ENCODE data around the gene TNFRSF4.

TNFRSF4 gene

DNA sequence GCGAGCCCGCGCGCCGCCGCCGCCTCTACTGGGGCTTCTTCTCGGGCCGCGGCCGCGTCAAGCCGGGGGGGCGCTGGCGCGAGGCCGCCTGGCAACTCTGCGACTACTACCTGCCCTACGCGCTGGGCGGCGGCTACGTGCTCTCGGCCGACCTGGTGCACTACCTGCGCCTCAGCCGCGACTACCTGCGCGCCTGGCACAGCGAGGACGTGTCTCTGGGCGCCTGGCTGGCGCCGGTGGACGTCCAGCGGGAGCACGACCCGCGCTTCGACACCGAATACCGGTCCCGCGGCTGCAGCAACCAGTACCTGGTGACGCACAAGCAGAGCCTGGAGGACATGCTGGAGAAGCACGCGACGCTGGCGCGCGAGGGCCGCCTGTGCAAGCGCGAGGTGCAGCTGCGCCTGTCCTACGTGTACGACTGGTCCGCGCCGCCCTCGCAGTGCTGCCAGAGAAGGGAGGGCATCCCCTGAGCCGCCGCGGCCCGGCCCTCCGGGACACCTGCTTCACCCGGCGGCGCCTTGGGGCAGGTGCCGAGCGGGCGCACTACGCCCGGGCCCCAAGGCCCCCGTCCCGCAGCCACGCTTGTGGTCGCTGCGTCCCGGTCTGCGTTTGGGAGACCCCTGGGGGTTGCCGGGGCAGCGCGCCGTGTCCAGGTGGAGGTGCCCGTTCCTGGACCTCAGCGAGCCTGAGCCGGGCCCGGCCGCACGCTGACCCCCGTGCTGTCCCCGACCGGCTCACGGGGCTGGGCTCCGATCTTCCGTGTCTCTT, 19.0 kb upstream of the TNFRSF4 start:
- DNase-seq (ENCODE audit: low read depth), result no peak

DNA sequence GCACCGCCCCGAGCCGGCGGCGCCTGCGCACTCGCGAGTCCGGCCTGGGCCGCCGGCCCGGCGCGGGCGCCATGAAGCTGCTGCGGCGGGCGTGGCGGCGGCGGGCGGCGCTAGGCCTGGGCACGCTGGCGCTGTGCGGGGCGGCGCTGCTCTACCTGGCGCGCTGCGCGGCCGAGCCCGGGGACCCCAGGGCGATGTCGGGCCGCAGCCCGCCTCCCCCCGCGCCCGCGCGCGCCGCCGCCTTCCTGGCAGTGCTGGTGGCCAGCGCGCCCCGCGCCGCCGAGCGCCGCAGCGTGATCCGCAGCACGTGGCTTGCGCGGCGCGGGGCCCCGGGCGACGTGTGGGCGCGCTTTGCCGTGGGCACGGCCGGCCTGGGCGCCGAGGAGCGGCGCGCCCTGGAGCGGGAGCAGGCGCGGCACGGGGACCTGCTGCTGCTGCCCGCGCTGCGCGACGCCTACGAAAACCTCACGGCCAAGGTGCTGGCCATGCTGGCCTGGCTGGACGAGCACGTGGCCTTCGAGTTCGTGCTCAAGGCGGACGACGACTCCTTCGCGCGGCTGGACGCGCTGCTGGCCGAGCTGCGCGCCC, 18.3 kb upstream of the TNFRSF4 start, which contains the start of gene B3GALT6:
Gene B3GALT6 (plus strand): TSS at position 30 of the 588 bp plus-strand sequence. CDS start 42 bp downstream, at position 72.
- DNase-seq (ENCODE audit: low read depth), result no peak

DNA sequence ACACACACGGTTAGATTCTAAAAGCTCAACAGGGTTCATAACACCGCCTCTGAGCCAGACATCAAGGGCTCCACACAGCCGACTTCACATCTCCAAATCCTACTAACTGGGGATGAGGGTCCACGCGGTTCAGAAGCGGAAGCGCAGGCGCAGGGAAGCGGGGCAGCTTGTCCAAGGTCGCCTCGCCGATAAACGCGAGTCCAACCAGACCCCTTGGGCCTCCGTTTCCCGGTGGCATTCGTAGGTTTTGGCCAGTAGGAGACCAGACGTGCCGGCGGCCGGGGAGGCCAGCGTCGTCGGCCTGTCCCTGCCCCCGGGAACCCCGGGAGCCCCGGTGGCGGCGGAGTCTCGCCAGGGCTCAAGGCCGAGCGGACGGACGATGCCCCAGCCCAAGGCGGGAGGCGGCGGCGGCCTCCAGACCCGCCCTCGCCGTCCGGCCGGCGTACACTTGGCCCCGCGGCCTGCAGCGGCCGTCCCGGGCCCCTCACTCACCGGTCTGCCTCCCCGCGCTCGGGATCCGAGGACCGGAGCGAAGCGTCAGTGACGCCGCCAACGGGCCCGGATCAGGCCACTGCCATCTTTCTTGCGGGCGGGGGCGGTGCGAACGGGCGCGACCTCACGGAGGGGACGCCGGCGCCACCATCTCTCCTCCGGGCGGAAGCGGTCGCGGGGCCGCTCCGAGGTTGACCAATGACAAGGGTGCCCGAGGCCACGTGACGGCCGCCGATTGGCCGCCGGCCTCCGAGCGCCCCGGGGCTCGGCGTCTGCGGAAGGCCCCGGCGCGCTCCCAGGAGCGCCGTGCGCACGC, 17.7 kb upstream of the TNFRSF4 start, which contains the start of gene SDF4:
Gene SDF4 (minus strand): TSS at position 602 of the 808 bp plus-strand sequence. CDS start 3,229 bp downstream, outside the sequence.
- peak; percentile 93 for DNase-seq (ENCODE audit: low read depth)

DNA sequence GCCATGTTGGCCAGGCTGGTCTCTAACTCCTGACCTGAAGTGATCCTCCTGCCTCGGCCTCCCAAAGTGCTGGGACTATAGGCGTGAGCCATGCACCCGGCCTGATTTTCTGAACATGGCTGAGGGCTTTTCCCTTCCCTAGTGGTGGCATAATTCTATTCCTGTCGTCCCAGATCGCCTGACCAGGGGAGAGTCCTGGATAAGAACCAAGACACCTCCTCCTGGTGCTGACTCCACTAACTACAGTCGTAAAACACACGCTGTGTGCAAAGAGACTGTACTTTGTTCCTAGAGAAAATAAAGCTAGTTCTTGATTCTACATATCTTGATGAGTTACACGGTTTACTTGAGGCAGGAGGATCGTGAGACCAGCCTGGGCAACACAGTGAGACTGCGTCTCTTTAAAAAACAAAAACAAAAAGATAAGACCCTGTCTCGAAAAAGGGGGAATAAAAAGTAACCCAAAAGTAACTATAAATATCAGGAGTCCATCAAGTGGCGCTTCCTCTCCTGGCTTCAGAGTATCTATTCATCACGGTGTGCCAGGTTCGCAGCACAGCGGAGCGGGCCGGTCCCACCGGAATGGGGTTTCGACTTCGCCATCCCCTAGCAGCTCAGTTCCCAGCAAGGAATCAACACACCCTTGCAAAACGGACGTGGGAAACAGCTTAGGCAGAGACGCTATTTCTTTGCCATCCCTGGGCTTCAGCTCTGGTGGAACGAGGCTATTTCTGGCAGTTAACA, 16.9 kb upstream of the TNFRSF4 start:
- DNase-seq (ENCODE audit: low read depth), result peak; percentile 69

DNA sequence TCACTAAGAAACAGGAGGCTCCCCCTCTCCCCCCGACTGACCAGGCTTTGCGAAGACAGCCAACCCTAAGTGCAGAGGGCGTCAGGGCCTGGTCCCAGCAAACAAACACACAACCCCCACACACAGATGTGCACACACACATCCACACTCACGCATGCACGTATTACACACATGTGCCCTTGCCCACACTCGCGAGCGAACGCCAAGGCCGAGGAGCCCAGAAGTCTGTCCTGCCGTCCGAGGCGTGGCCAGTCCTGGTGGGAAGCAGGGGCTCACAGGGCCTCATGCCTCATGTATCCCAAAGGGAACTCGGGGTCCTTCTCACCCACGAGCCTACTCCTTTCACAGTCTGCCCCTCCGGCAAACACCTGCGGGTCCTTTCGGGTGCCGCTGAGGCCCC, 15.8 kb upstream of the TNFRSF4 start:
- no peak for DNase-seq (ENCODE audit: low read depth)

DNA sequence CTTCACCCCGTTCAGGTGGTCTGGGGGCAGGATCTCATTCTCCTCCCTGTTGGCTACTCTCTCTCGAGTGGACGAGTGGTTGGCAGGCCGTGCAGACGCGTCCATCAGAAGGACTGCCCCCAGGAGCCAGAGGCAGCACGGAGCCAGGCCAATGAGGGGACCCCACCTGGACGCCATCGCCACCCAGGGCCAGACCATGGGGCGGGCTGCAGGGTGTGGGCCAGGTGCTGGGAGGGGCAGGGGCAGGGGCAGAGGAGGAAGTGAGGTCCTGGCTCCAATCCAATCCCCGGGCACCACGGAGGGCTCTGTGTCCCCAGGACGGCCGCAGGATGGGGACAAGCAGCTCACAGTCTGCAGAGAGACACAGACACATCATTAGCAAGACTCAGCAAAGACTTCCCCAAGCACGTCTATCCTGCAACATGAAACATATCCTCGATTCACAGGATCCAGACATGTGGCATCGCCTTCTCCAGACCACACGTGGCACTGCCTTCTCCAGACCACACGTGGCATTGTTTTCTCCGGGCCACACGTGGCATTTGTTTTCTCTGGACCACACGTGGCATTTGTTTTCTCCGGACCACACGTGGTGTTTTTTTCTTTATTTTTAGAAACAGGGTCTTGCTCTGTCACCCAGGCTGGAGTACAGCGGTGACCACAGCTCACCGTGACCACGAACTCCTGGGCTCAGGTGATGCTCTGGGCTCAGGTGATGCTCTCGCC, 14.8 kb upstream of the TNFRSF4 start:
- DNase-seq (ENCODE audit: low read depth), result no peak

DNA sequence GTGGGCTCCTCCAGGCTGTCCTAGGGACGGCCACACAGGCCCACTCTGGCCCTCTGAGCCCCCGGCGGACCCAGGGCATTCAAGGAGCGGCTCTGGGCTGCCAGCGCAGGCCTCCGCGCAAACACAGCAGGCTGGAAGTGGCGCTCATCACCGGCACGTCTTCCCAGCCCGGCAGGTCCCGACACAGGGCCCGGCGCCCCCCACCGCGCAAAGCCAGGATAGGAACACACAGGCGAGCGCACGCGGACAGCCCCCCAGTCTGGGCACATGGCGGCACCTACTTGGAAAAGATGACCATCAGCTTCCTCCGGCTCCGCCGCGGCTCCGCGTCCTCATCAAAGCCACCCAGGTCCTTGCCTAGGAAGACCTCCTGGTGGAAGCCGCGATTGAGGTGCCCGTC, 14.2 kb upstream of the TNFRSF4 start:
- no peak for DNase-seq (ENCODE audit: low read depth)

DNA sequence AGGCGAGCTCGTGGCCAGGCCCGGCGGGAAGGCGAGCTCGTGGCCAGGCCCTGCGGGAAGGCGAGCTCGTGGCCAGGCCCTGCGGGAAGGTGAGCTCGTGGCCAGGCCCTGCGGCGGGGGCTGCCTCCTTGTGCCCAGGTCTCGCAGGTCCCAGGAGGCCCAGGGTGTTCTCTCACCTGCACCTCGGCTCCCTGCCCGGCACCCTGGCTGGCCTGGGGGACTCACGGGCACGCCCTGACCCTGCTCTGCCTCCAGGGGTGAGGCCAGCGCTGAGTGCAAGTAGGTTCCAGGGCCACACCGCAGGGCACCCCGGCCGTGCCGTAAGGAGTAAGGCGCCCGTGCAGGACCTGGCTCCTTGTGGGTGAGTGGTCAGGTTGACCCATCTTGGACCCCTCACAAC, 13.4 kb upstream of the TNFRSF4 start:
- no peak for DNase-seq (ENCODE audit: low read depth)

DNA sequence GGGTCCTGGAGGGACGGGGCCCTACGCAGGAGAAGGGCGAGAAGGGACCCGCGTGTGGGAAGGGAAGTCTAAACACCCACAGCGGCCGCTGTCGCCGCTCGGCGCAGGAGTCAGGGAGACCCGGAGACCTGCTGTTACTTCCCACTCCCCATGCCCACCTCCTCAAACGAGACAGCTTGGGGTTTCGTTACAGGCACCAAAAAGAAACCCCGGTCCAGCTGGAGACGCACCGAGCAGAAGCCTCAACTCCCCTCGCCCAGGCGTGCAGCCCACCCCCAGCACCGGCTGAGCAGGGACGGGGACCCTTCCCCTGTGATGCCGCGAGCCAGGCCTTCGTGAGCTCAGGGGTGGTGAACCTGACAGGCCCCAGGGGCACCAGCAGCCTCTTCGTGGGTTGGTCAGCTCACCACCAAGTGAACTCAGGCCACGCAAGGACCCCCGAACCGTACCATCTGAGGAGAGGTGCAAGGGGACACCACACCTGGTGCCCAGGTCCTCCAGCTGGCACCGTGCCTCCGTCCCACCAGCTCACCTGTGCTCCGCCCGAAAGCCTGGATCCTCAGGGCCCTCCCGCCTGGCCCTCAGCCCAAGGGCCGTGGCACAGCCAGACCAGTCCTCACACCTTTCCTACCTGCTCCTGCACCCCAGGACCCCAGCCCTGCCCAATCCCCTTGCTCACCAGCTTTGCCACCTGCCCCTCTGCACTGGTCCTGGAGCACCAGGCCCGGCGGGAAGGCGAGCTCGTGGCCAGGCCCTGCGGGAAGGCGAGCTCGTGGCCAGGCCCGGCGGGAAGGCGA, 12.8 kb upstream of the TNFRSF4 start:
- DNase-seq (ENCODE audit: low read depth), result no peak

DNA sequence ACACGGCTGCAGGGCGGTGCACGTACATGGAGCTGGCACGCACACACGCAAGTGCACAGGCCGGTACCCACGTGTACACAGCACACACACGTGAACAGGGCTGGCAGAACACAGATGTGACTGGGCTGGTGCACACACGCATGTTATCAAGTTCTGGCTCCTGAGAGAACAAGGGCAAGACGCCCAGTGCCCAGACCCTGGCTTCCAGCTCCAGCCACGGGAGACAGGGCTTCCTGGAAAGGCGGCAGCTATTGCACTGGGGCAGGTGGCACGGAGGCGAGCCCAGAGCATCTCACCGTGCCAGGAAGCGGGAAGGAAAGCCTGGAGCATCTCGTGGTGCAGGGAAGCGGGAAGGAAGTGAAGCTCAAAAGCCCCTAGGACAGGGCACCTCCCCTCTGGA, 12.0 kb upstream of the TNFRSF4 start:
- no peak for DNase-seq (ENCODE audit: low read depth)

DNA sequence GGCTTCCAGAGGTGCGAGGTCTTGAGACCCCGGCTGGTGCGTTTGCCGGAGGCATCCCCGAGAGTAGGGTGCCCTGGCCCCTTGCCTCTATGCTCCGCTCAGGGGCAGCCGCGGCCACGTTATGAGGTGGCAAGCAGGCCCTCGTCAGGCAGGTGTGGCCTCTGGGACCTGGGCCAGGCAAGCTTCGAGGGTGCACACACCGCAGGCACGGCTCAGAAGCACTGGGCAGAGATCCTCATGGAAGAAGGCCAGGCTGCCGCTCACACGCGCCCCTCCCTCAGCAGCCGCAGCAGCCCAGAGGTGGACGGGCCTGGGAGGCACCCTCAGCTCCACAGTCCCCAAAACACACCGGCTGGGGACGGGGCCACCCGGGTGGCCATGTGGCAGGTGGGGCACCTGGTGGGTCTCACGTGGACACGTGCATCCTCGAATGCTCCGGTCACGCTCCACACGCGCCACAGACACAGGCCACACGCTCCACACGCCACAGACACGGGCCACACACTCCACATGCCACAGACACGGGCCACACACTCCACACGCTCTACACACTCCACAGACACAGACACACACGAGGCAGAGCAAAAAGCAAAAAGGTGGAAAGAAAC, 11.4 kb upstream of the TNFRSF4 start:
- no peak for DNase-seq (ENCODE audit: low read depth)

DNA sequence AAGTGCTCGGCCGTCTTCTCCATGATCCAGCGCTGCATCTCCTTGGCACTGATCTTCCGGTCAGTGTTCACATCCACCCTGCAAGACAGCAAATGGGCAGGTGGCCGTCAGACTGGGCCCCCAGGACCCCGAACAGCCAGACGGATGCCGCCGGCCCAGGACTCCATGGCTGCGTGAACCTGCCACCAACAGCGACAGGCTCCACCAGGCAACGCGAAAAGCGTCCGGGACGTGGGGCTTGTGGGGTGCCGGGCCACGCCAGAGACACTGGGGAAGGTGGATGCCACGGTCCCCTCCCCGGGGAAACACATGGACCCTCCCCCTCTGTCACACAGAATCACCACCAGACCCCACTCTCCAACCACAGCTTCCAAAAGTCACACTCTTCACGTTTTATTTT, 9.9 kb upstream of the TNFRSF4 start:
- DNase-seq (ENCODE audit: low read depth), result no peak

DNA sequence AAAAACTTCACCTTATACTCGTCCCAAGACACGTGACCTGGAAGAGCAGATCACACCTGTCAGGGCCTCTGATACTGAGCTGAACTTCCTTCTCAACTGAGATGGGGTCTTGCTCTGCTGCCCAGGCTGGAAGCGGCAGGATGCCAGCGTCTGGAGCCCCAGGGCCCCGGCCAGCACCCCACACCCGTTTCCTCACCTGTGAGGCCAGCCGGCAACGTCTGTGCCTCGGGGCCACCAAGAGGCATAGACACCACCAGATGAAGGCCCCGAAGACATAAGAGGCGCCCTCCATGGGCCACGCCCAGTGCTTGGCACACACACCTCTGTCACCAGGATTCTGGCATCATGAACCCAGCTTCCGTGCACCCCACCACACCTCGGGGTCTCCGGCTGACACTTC, 9.4 kb upstream of the TNFRSF4 start:
- no peak for DNase-seq (ENCODE audit: low read depth)

DNA sequence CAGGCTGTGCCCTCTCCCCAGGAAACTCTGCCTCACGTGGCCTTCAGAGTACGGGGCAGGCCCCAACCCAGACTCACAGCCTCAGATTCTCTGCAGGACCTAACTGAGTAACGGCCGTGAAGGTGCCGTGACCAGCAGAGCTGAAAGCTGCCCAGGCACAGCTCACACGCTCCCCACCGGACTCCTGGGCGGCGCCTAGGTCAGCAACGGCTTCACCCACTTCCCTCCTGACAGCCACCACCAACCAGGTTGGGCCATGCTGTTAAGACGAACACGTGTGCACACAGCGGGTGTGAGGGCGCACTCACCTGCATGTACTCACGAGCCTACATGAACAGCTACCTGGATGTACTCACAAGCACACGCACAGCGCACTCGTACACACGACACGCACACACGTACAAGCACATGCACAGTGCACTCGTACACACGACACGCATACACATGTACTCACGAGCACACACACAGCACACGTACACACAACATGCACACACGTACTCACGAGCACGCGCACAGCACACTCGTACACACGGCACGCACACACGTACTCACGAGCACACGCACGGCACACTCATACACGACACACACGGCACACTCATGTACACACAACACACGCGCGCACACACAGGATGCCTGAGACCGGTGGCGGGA, 8.7 kb upstream of the TNFRSF4 start:
- DNase-seq (ENCODE audit: low read depth), result no peak

DNA sequence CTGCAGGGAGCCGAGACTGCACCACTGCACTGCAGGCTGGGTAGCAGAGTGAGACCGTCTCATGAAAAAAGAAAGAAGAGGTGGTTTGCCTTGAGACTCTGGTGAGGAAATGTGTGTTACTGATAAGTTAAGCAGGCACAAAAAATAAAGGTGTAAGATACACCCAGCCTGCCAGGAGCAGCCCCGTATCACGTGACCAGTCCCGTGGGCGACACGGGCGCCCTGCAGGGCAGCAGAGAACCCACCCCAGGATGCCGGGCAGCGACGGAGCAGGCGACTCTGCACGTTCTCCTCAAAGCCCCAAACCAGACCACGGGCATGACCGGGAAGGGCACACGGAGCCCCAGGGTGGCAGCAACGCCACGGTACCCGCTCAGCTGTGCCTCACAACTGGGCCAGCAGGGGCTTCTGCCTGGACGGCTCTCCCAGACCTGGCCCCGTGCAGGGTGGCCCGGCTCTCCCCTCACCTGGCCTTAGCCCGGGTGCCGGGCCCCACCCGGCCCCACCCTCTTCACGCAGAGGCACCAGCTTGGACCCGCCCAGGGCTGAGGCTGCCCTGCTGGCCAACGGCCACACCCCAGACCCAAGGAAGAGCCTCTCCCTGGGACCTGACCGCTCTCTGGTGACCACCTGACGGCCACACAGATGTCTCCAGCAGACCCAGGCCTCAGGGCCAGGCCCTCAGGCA, 8.1 kb upstream of the TNFRSF4 start:
- DNase-seq (ENCODE audit: low read depth), result no peak

DNA sequence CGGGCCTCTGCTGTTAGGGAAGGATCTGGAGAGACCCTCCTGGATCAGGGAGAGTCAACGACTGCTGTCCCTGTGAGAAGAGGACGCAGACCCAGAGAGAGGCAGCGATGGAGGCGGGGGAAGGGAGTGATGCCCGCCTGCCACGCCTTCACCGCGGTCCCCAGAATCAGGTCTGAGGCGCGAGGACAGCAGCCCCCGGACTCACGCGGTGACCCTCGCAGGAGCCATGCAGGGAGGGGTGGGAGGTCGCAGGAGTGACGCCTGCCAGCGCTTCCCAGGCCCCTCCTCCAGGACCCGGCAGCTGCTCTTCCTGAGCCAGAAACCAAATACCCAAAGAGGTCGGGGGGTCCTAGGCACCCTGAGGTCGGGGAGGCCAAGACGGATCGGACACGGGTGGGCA, 6.2 kb upstream of the TNFRSF4 start:
- no peak for DNase-seq (ENCODE audit: low read depth)

DNA sequence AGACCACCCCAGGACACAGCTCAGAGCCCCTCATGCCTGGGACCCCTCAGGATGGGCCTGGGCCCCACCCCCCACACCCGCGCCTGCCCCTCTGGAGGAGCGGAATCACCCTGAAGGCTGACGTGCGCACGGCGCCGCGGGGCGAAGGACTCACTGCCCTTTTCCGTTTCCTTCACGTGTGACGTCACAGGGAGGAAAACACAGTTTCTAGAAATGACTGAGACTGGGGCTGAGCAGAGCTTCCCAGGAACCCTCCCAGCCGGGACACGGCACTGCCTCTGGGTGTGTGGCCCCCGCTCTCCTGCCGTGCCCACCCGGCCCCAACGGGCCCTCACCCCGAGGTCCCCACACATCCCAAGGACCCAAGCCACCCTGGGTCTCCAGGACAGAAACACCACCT, 5.4 kb upstream of the TNFRSF4 start:
- no peak for DNase-seq (ENCODE audit: low read depth)

DNA sequence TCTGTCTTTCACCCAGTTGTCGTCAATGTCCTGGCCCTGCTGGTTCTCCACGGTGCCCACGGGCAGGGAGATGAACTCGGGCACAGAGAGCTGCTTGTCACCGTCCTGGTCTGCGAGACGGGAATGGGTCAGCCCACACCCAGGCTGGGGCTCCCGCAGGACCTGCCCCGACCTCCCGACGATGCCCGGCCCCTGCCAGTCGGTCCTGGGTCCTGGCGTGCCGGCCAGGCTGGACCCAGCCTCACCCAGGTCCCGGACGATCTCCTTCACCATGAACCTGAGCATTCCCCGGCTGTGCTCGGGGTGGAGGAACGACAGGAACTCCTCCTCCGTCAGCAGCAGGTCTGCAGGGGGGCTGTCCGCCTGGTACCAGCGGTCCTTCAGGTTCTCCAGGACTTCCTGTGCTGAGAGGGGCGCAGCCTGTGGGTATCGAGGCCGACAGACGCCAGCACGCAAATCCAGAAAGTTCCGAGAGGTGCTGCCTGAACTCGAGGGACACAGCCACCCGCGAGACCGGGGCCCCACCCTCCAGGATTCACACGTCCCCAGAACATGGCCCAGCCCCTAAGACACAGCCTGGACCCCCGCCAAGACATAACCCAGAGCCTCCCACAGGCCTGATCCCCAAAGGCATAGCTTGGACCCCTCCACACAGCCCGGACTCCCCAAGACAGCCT, 4.7 kb upstream of the TNFRSF4 start:
- no peak for DNase-seq (ENCODE audit: low read depth)
